Omental fat pad (tissue), 4 donors: ENCODE measurements around the gene WDR20. TPM values are rescaled to one million over a fixed set of nuclear protein-coding genes. Genes with fewer than 3 reads are reported as not detected.
"Not testable (repeated sequence)": the region's sequence is repeated elsewhere in the genome, so short reads cannot be mapped to it uniquely, and the experiment has no call there.

Experiments used
- ATAC-seq: fragments of 150-250 bp; one replicate; pipeline ENCODE4 v1.9.1; 2016; ENCODE audit warnings: mild to moderate bottlenecking, moderate library complexity; ENCODE audit not compliant: low FRiP score
- DNase-seq: peaks from one replicate; pipeline ENCODE4 v3.0.0-alpha.2; 2019; ENCODE audit warnings: low spot score
- CTCF ChIP-seq, 3 donors: fragments of 450-650 bp; IDR thresholded peaks; one replicate each; pipeline ENCODE4 v1.5.1; 2016 to 2017; ENCODE audit warnings: antibody characterized with exemption in 3 of 3, mild to moderate bottlenecking in 3 of 3, moderate library complexity in 2 of 3
- total RNA-seq, 4 donors: library from RNA; depleted of rRNA; stranded (reverse); fragments of >200 nt; gene quantifications; one replicate each; pipeline ENCODE4 v1.1.0, GENCODE V29; 2016

Gene WDR20
- total RNA-seq, 4 donors from 2014 or later, result 20.2 to 26.4 (median 22.0) TPM

DNA sequence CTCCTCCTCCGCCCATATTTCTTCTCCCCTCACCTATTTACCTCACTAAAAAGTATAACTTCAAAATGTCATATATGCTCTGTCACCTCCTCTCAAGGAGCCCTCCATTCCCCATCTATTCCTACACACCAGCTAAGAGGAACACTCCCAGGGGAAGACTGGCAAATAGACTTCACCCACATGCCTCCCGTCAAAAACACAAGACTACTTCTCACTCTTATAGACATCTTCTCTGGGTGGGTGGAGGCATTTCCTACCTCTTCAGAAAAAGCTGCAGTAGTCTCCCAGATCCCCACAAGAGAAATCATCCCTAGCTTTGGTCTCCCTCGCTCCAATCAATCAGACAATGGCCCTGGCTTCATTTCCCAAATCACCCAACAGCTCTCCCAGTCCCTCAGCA is 99.1 kb downstream of the WDR20 start:
- ATAC-seq, result no peak
- no peak for DNase-seq
- no peak for TF ChIP-seq CTCF (IDR thresholded peaks at IDR 0.05)

GRCh38 chr14:102239231-102239630 is 99.5 kb downstream of the WDR20 start:
- DNase-seq (no peak), ATAC-seq (no peak)
- TF ChIP-seq CTCF (IDR thresholded peaks at IDR 0.05), result no peak

DNA sequence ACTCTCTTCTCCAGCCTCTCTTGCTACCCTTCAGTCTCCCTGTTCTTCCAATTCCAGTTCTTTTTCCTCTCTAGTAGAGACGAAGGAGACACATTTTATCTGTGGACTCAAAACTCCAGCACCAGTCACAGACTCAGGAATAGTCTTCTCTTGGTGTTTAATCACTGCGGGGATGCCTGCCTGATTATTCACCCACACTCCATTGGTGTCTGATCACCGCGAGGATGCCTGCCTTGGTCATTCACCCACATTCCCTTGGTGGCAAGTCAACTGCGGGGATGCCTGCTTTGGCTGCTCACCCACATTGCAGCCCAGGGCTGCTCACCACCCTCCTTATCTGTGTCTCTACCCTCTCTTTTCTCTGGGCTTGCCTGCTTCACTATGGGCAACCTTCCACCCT is 100.8 kb downstream of the WDR20 start:
- not testable (repeated sequence) for ATAC-seq

GRCh38 chr14:102241147-102241546 is 101.5 kb downstream of the WDR20 start:
- no peak for ATAC-seq
- no peak for DNase-seq

More for the DNA sequence above, 100.8 kb downstream of the WDR20 start:
- DNase-seq, result not testable (repeated sequence)

DNA sequence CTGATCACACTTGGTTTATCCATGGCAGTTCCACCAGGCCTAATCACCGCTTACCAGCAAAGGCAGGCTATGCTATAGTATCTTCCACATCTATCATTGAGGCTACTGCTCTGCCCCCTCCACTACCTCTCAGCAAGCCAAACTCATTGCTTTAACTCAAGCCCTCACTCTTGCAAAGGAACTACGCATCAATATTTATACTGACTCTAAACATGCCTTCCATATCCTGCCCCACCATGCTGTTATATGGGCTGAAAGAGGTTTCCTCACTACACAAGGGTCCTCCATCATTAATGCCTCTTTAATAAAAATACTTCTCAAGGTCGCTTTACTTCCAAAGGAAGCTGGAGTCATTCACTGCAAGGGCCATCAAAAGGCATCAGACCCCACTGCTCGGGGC is 104.1 kb downstream of the WDR20 start:
- DNase-seq, result not testable (repeated sequence)

More at GRCh38 chr14:102241147-102241546, 101.5 kb downstream of the WDR20 start:
- no peak for TF ChIP-seq CTCF (IDR thresholded peaks at IDR 0.05)

GRCh38 chr14:102246071-102246470 is 106.4 kb downstream of the WDR20 start:
- TF ChIP-seq CTCF (IDR thresholded peaks at IDR 0.05), result no peak
- ATAC-seq (no peak), DNase-seq (no peak)

More for the DNA sequence above, 104.1 kb downstream of the WDR20 start:
- not testable (repeated sequence) for ATAC-seq

GRCh38 chr14:102248121-102248520 is 108.4 kb downstream of the WDR20 start:
- DNase-seq (no peak), ATAC-seq (no peak)
- TF ChIP-seq CTCF (IDR thresholded peaks at IDR 0.05), result no peak

- DNase-seq, result no peak
- TF ChIP-seq CTCF (IDR thresholded peaks at IDR 0.05), result no peak
- no peak for ATAC-seq
Observed at GRCh38 chr14:102249041-102249440, 109.3 kb downstream of the WDR20 start.
